Gastrocnemius medialis (tissue), 4 donors: Measurements from ENCODE around the gene GPR68. TPM values are rescaled to one million over a fixed set of nuclear protein-coding genes. Genes with fewer than 3 reads are reported as not detected.

ENCODE experiments used
- ATAC-seq, 2 donors: fragments of 150-250 bp; one replicate each; pipeline ENCODE4 v1.9.1; 2016
- DNase-seq, 2 donors: peaks; one replicate each; pipeline ENCODE4 v3.0.0-alpha.2; 2019
- H3K27ac ChIP-seq, 4 donors: fragments of 200-600 bp; sonication (generic); 1 replicate in 1 of 4; 2 replicates in 3 of 4; pipeline ENCODE4 v1.5.1; 2016 to 2018; ENCODE audit warnings: mild to moderate bottlenecking in 2 of 4, moderate library complexity in 1 of 4
- H3K27me3 ChIP-seq, 3 donors: fragments of 200-600 bp; sonication (generic) in 2 of 3; 1 replicate in 1 of 3; 2 replicates in 2 of 3; pipeline versions ENCODE4 v1.5.1 to v1.6.0; 2016 to 2019; ENCODE audit warnings: mild to moderate bottlenecking in 1 of 3, moderate library complexity in 1 of 3
- H3K36me3 ChIP-seq, 2 donors: fragments of 200-600 bp; sonication (generic) in 1 of 2; one replicate each; pipeline ENCODE4 v1.5.1; 2017 to 2018
- H3K4me1 ChIP-seq, 2 donors: fragments of 200-600 bp; sonication (generic) in 1 of 2; one replicate each; pipeline ENCODE4 v1.5.1; 2016 to 2017; ENCODE audit warnings: mild to moderate bottlenecking in 2 of 2
- H3K4me3 ChIP-seq, 4 donors: fragments of 200-600 bp; sonication (generic) in 3 of 4; 1 replicate in 1 of 4; 2 replicates in 3 of 4; pipeline ENCODE4 v1.5.1; 2016 to 2019; ENCODE audit warnings: mild to moderate bottlenecking in 2 of 4
- H3K9me3 ChIP-seq, 3 donors: fragments of 200-600 bp; sonication (generic) in 2 of 3; 1 replicate in 1 of 3; 2 replicates in 2 of 3; pipeline ENCODE4 v1.5.1; 2016 to 2019
- POLR2A ChIP-seq, 2 donors: fragments of 450-650 bp; IDR thresholded peaks; one replicate each; pipeline ENCODE4 v1.6.1; 2017; ENCODE audit warnings: antibody characterized with exemption in 2 of 2, mild to moderate bottlenecking in 2 of 2, moderate library complexity in 2 of 2
- in situ Hi-C, 4 donors: fragments of 200-750 bp; cut with MboI; loops; one replicate each; pipeline versions ENCODE4 v1.15.0 to v1.8.0; 2017; ENCODE audit warnings: low sequenced_read_pairs in 4 of 4
- intact Hi-C: fragments of 100-400 bp; cut with DNase I; formaldehyde crosslinking; loops from one replicate; pipeline ENCODE4 v1.15.1; 2023; ENCODE audit warnings: low total_unique reads
- total RNA-seq, 4 donors: library from RNA; depleted of rRNA; stranded (reverse); fragments of >200 nt; gene quantifications; one replicate each; pipeline versions ENCODE4 v1.1.0 to v1.2.3, GENCODE V29; 2016
- TF ChIP-seq, protein P1 (sequence below), 5 experiments: fragments of 450-650 bp in 3 of 5; fragments of 200-600 bp in 2 of 5; sonication (generic) in 2 of 5; IDR thresholded peaks in 4 of 5; conservative IDR thresholded peaks in 1 of 5; 1 replicate in 4 of 5; 2 replicates in 1 of 5; pipeline ENCODE4 v1.5.1; 2016 to 2019; ENCODE audit warnings: antibody characterized with exemption in 5 of 5, mild to moderate bottlenecking in 3 of 5, moderate library complexity in 3 of 5

The GPR68 gene
- total RNA-seq, 4 donors from 2014 or later = 0.07 TPM; not detected in 3

DNA sequence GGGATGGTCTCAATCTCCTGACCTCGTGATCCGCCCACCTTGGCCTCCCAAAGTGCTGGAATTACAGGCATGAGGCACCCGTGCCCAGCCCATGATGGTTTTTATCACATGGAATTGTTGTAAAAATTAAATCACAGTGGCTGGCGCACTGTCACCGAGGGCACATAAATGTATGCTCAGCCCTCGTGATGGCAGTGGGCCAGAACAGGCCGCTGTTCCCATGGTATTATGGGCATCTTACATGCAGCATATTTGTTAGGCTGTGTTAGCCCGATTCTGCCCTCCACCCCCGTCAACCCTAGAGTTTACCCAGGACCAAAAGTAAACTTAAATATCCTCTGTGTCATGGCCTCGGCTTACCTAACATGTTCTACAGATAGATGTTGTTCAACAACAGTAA is 48.6 kb downstream of the GPR68 start:
- TF ChIP-seq, protein P1, sequence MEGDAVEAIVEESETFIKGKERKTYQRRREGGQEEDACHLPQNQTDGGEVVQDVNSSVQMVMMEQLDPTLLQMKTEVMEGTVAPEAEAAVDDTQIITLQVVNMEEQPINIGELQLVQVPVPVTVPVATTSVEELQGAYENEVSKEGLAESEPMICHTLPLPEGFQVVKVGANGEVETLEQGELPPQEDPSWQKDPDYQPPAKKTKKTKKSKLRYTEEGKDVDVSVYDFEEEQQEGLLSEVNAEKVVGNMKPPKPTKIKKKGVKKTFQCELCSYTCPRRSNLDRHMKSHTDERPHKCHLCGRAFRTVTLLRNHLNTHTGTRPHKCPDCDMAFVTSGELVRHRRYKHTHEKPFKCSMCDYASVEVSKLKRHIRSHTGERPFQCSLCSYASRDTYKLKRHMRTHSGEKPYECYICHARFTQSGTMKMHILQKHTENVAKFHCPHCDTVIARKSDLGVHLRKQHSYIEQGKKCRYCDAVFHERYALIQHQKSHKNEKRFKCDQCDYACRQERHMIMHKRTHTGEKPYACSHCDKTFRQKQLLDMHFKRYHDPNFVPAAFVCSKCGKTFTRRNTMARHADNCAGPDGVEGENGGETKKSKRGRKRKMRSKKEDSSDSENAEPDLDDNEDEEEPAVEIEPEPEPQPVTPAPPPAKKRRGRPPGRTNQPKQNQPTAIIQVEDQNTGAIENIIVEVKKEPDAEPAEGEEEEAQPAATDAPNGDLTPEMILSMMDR (IDR thresholded peaks at IDR 0.05 in 4 of 5, conservative IDR thresholded peaks at IDR 0.05 in 1 of 5) = no peak
- no peak for TF ChIP-seq POLR2A (IDR thresholded peaks at IDR 0.05)
- in situ Hi-C loops = loop anchor here in 1 of 4 donors (25.0 kb wide), 1 partner anchor 91 kb away; no protein-coding TSS in a partner anchor

DNA sequence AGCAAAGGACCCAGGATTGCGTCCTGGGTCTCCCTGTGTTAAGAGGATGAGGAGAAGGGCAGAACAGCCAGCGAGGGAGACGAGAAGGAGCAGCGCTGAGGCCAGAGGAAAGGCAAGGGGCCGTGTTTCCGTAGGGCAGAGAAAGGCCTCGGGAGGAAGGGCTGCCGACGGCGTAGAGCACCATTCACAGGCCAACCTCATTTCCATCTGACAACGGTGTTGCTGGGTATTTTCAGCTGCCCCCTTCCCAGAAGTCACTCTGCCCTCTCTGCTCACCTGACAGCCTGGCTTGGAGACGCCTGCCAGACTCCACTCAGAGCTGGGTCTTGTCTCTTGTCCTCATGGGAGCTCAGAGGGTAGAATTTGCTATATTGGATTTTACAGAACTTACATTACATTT is 51.4 kb downstream of the GPR68 start:
- Histone ChIP-seq H3K27ac (no peak overlapping the region), H3K4me3 (no peak overlapping the region), H3K4me1 (no peaks in the 10 kb centered on the region), H3K36me3 (peaks cover 3 to 57% of the 10 kb centered on the region in 2 donors), H3K9me3 (no peaks in the 10 kb centered on the region), H3K27me3 (no peaks in the 10 kb centered on the region)
- intact Hi-C loops = no loop called here
- in situ Hi-C loops = loop anchor here in 1 of 4 donors (25.0 kb wide), 1 partner anchor 94 kb away; no protein-coding TSS in a partner anchor
- no peak for ATAC-seq
- no peak for DNase-seq
- TF ChIP-seq, protein P1 (IDR thresholded peaks at IDR 0.05 in 4 of 5, conservative IDR thresholded peaks at IDR 0.05 in 1 of 5) = no peak
- no peak for TF ChIP-seq POLR2A (IDR thresholded peaks at IDR 0.05)

More for the DNA sequence above, 48.6 kb downstream of the GPR68 start:
- Histone ChIP-seq H3K36me3 (peaks cover 3 to 55% of the 10 kb centered on the region in 2 donors), H3K27me3 (no peaks in the 10 kb centered on the region), H3K4me3 (no peak overlapping the region), H3K4me1 (no peaks in the 10 kb centered on the region), H3K9me3 (no peaks in the 10 kb centered on the region), H3K27ac (peak overlapping the region in 2 of 4 donors; percentile 40 to 42)
- ATAC-seq (no peak), DNase-seq (no peak)
- intact Hi-C loops = no loop called here

DNA sequence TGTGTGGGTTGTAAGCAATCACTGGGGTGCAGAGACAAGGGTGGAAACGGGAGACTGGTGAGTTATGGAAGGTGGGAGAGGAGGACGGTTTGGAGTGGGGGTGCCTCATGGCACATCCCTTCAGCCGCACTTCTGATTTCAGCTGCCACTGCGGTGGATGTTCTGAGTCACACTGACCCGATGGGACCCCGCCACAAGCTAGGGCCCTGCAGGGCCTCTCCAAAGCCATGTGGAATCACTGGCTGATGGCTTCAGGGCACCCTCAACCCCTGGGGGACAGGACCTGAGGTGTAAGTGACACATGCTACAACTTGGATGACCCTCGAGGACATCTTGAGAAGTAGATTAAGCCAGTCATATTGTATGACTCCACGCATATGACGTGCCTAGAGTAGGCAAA is 53.7 kb downstream of the GPR68 start:
- no peaks in the 10 kb centered on the region for H3K27me3 ChIP-seq
- in situ Hi-C loops (loop anchor here in 1 of 4 donors (25.0 kb wide), 1 partner anchor 96 kb away; no protein-coding TSS in a partner anchor), intact Hi-C loops (no loop called here)
- H3K4me3 ChIP-seq = no peak overlapping the region
- ATAC-seq (no peak), DNase-seq (no peak)
- H3K27ac ChIP-seq = no peak overlapping the region
- H3K9me3 ChIP-seq = no peaks in the 10 kb centered on the region
- no peak for TF ChIP-seq POLR2A (IDR thresholded peaks at IDR 0.05)
- TF ChIP-seq, protein P1 (IDR thresholded peaks at IDR 0.05 in 4 of 5, conservative IDR thresholded peaks at IDR 0.05 in 1 of 5) = no peak
- no peaks in the 10 kb centered on the region for H3K4me1 ChIP-seq
- H3K36me3 ChIP-seq = peaks cover 3 to 63% of the 10 kb centered on the region in 2 donors

DNA sequence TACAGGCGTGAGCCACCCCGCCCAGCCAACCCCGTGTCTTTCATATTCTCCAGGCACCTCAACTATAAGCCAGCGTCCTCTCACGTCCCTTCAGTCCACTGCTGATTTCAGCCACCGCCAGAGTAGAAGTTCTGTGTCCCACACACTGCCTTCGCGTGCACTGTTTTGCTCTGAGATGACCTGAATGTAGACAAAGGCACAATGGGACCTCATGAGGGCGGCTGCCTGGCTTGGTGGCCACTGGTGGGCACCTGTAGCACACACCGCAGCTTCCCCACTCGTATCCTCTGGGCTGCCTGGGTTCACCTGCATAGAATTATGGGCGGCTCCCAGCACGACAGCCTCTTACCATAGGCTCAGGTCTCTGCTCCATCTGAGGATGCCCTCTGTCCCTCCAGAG is 57.2 kb downstream of the GPR68 start:
- no peaks in the 10 kb centered on the region for H3K27me3 ChIP-seq
- intact Hi-C loops = no loop called here
- peaks cover 3 to 80% of the 10 kb centered on the region in 2 donors for H3K36me3 ChIP-seq

More for the DNA sequence above, 57.2 kb downstream of the GPR68 start:
- TF ChIP-seq POLR2A (IDR thresholded peaks at IDR 0.05) = no peak
- TF ChIP-seq, protein P1 (IDR thresholded peaks at IDR 0.05 in 4 of 5, conservative IDR thresholded peaks at IDR 0.05 in 1 of 5) = no peak
- in situ Hi-C loops = loop anchor here in 1 of 4 donors (25.0 kb wide), 1 partner anchor 100 kb away; no protein-coding TSS in a partner anchor
- Histone ChIP-seq H3K4me3 (no peak overlapping the region), H3K9me3 (no peaks in the 10 kb centered on the region), H3K27ac (no peak overlapping the region), H3K4me1 (no peaks in the 10 kb centered on the region)
- no peak for ATAC-seq
- no peak for DNase-seq
